Measurements from ENCODE around the gene GSAP. TPM values are rescaled to one million over a fixed set of nuclear protein-coding genes. Genes with fewer than 3 reads are reported as not detected.

GSAP gene
- total and polyA plus RNA-seq, 2 of the 4 experiments (the other 2 are of a cell fraction): 1.6 to 1.8 TPM

DNA sequence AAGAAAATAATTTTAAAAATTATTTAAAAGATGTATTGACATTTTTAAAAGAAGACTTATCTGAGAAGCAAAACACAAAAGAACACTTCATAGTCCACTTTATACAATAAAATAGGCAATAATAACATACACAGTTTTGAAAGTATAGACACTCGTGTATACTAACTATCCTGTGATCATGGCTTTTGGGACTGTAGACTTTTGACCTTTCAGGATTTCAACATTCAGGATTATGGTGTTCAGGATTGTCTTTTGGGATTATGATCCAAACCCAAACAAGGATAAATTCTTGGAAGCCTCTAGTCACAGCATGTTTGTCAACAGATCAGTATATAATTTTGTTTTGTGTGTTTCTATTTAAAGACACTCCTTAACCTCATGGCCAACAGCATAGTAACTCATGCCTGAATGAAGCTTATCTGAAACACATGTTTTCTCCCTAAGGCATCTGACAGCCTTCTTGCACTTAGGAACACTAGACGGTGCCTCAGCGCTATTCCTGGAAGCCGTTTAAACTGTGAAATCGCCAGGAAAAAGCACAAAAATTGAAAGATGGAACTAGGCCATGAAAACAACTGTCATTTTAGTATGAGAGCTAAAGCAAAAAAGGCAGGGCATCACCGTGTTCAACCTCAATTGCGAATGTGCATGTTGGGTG, 29.9 kb downstream of the GSAP start:
- Histone ChIP-seq H3K23ac (ENCODE audit: low read depth, low read length) (no peak overlapping the region), H2BK20ac (ENCODE audit: low read depth, low read length) (no peak overlapping the region), H3K4me3 (ENCODE audit: insufficient read depth, low read depth, low read length) (no peak overlapping the region), H3K9ac (ENCODE audit: low read depth, low read length) (no peak overlapping the region), H3K79me1 (ENCODE audit: low read depth in 1 of 2, low read length in 2 of 2) (no peaks in the 10 kb centered on the region), H3K27ac (ENCODE audit: insufficient read depth, low read length) (no peak overlapping the region), H2AFZ (replicated peaks; ENCODE audit: low read length, poor library complexity) (no peak overlapping the region), H3K18ac (ENCODE audit: low read depth, low read length) (no peak overlapping the region), H2BK5ac (ENCODE audit: low read depth, low read length, poor library complexity, severe bottlenecking) (no peak overlapping the region), H3K9me1 (ENCODE audit: insufficient read depth, low read length) (no peaks in the 10 kb centered on the region; the same call in 1 of the 2 replicates), H2AK5ac (ENCODE audit: low read depth, low read length) (no peak overlapping the region), H4K8ac (ENCODE audit: low read depth in 2 of 2, low read length in 2 of 2) (no peak overlapping the region), H2AK9ac (replicated peaks; ENCODE audit: low read depth, low read length, poor library complexity) (no peak overlapping the region), H3K4ac (ENCODE audit: low read depth, low read length) (no peak overlapping the region), H3K36me3 (ENCODE audit: control insufficient read depth, insufficient read depth, low read length) (no peaks in the 10 kb centered on the region), H3K56ac (ENCODE audit: extremely low read depth, insufficient read depth, low read length) (no peak overlapping the region), H3K27me3 (ENCODE audit: control insufficient read depth, insufficient read depth, low read length) (no peaks in the 10 kb centered on the region), H4K5ac (ENCODE audit: low read depth, low read length) (no peak overlapping the region), H3K14ac (replicated peaks; ENCODE audit: low read depth, low read length) (no peak overlapping the region), H4K20me1 (ENCODE audit: insufficient read depth, low read length) (no peaks in the 10 kb centered on the region), H3K9me3 (ENCODE audit: control insufficient read depth, insufficient read depth, low read length) (no peaks in the 10 kb centered on the region), H4K91ac (ENCODE audit: insufficient read depth, low read depth, low read length) (no peak overlapping the region), H3K4me1 (ENCODE audit: control insufficient read depth, insufficient read depth, low read length) (0 out of 2 replicates have a peak, but pooled peaks cover 2% of the 10 kb centered on the region), H2BK15ac (ENCODE audit: low read depth, low read length) (no peak overlapping the region), H3K4me2 (ENCODE audit: low read depth, low read length) (no peak overlapping the region), H2BK120ac (ENCODE audit: low read depth, low read length) (no peak overlapping the region)
- POLR2A ChIA-PET (ENCODE audit: unreplicated experiment): no interaction called here
- intact Hi-C loops (cut with micrococcal nuclease): no loop called here
- in situ Hi-C loops (cut with MboI; ENCODE audit: low sequenced_read_pairs): no loop called here
- no CpG with 5 or more reads among the region's 7 CpGs for WGBS, 2 experiments (ENCODE audit: extremely low coverage in 2 of 2, insufficient read length in 1 of 2)
- dilution Hi-C loops (cut with HindIII; ENCODE audit: low sequenced_read_pairs, unreplicated experiment): no loop called here
- BruUV-seq (replicated peaks): no TSS peak
- TF ChIP-seq RCOR1 (IDR thresholded peaks at IDR 0.05; ENCODE audit: insufficient replicate concordance, low read length) (no peak), MAFK (IDR thresholded peaks at IDR 0.05; ENCODE audit: low read depth, low read length) (no peak), BHLHE40 (IDR thresholded peaks at IDR 0.05; ENCODE audit: low read depth, low read length) (no peak), RFX5 (IDR thresholded peaks at IDR 0.05; ENCODE audit: low read depth, low read length) (no peak), MXI1 (IDR thresholded peaks at IDR 0.05; ENCODE audit: borderline replicate concordance, low read depth, low read length) (no peak), POLR2A (IDR thresholded peaks at IDR 0.05; ENCODE audit: low read depth, low read length) (no peak), SMC3 (IDR thresholded peaks at IDR 0.05; ENCODE audit: low read depth, low read length) (no peak), CHD1 (IDR thresholded peaks at IDR 0.05; ENCODE audit: low read depth, low read length) (no peak)
- TF ChIP-seq, protein P1, sequence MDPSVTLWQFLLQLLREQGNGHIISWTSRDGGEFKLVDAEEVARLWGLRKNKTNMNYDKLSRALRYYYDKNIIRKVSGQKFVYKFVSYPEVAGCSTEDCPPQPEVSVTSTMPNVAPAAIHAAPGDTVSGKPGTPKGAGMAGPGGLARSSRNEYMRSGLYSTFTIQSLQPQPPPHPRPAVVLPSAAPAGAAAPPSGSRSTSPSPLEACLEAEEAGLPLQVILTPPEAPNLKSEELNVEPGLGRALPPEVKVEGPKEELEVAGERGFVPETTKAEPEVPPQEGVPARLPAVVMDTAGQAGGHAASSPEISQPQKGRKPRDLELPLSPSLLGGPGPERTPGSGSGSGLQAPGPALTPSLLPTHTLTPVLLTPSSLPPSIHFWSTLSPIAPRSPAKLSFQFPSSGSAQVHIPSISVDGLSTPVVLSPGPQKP (IDR thresholded peaks at IDR 0.05; ENCODE audit: borderline replicate concordance, low read depth, low read length): no peak
- DNase-seq (no peak), ATAC-seq (ENCODE audit: low read depth) (no peak)
- CTCF ChIA-PET: interaction anchor here (0.6 kb wide), 1 partner anchor 13 kb away, joined by 3 read pairs; no protein-coding TSS in a partner anchor

All from IMR-90 (cell line).